Nephron progenitor cell (in vitro differentiated cells): Measurements from ENCODE around the gene CD55.

Experiments
- DNase-seq: peaks from one replicate; pipeline ENCODE4 v3.0.0; 2021
- H3K27ac Mint-ChIP-seq: 2 replicates; pipeline ENCODE4 v1.8.0; 2021; ENCODE audit warnings: mild to moderate bottlenecking, moderate library complexity, mixed read lengths
- H3K27me3 Mint-ChIP-seq: 2 replicates; pipeline ENCODE4 v1.8.0; 2021; ENCODE audit warnings: mild to moderate bottlenecking, low read depth, mixed read lengths; ENCODE audit not compliant: poor library complexity
- H3K36me3 Mint-ChIP-seq: 2 replicates; pipeline ENCODE4 v1.8.0; 2021; ENCODE audit warnings: low read depth, mixed read lengths
- H3K4me1 Mint-ChIP-seq: 2 replicates; pipeline ENCODE4 v1.8.0; 2021; ENCODE audit warnings: mixed read lengths
- H3K4me3 Mint-ChIP-seq: 2 replicates; pipeline ENCODE4 v1.8.0; 2021; ENCODE audit warnings: mild to moderate bottlenecking, moderate library complexity, mixed read lengths
- H3K9me3 Mint-ChIP-seq: 2 replicates; pipeline ENCODE4 v1.8.0; 2021; ENCODE audit warnings: mild to moderate bottlenecking, moderate library complexity, mixed read lengths
- TF ChIP-seq, protein P1 (sequence below): fragments of 200-600 bp; sonication (generic); IDR thresholded peaks from 2 replicates; pipeline ENCODE4 v1.5.0; 2021; ENCODE audit warnings: antibody characterized with exemption

Gene CD55

GRCh38 chr1:207312604-207312920 lies 8.9 kb upstream of the CD55 start:
- H3K27ac Mint-ChIP-seq: no peak overlapping the region
- no peak for DNase-seq
- no peaks in the 10 kb centered on the region for H3K4me1 Mint-ChIP-seq
- peaks cover 7% of the 10 kb centered on the region for H3K27me3 Mint-ChIP-seq
- no peaks in the 10 kb centered on the region for H3K36me3 Mint-ChIP-seq
- no peak overlapping the region for H3K4me3 Mint-ChIP-seq
- TF ChIP-seq, protein P1, sequence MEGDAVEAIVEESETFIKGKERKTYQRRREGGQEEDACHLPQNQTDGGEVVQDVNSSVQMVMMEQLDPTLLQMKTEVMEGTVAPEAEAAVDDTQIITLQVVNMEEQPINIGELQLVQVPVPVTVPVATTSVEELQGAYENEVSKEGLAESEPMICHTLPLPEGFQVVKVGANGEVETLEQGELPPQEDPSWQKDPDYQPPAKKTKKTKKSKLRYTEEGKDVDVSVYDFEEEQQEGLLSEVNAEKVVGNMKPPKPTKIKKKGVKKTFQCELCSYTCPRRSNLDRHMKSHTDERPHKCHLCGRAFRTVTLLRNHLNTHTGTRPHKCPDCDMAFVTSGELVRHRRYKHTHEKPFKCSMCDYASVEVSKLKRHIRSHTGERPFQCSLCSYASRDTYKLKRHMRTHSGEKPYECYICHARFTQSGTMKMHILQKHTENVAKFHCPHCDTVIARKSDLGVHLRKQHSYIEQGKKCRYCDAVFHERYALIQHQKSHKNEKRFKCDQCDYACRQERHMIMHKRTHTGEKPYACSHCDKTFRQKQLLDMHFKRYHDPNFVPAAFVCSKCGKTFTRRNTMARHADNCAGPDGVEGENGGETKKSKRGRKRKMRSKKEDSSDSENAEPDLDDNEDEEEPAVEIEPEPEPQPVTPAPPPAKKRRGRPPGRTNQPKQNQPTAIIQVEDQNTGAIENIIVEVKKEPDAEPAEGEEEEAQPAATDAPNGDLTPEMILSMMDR: no peak
- H3K9me3 Mint-ChIP-seq: no peaks in the 10 kb centered on the region

- Mint-ChIP-seq H3K4me1 (no peaks in the 10 kb centered on the region), H3K36me3 (no peaks in the 10 kb centered on the region), H3K9me3 (no peaks in the 10 kb centered on the region), H3K27me3 (peaks cover 7% of the 10 kb centered on the region), H3K27ac (no peak overlapping the region), H3K4me3 (no peak overlapping the region)
- TF ChIP-seq, protein P1: no peak
- DNase-seq: no peak
These were observed 8.3 kb upstream of the CD55 start for GRCh38 chr1:207313131-207313530.

GRCh38 chr1:207314816-207315215 lies 6.7 kb upstream of the CD55 start:
- DNase-seq: no peak
- Mint-ChIP-seq H3K4me3 (no peak overlapping the region), H3K27me3 (peaks cover 12% of the 10 kb centered on the region), H3K27ac (no peak overlapping the region), H3K36me3 (no peaks in the 10 kb centered on the region), H3K4me1 (no peaks in the 10 kb centered on the region), H3K9me3 (no peaks in the 10 kb centered on the region)
- TF ChIP-seq, protein P1: no peak

GRCh38 chr1:207315435-207315834 lies 6.0 kb upstream of the CD55 start:
- Mint-ChIP-seq H3K36me3 (no peaks in the 10 kb centered on the region), H3K27ac (no peak overlapping the region), H3K4me1 (no peaks in the 10 kb centered on the region), H3K9me3 (no peaks in the 10 kb centered on the region), H3K27me3 (peaks cover 17% of the 10 kb centered on the region), H3K4me3 (no peak overlapping the region)
- no peak for DNase-seq
- TF ChIP-seq, protein P1: no peak

GRCh38 chr1:207316141-207316540 lies 5.3 kb upstream of the CD55 start:
- Mint-ChIP-seq H3K36me3 (no peaks in the 10 kb centered on the region), H3K4me1 (peaks cover 4% of the 10 kb centered on the region), H3K4me3 (no peak overlapping the region), H3K9me3 (no peaks in the 10 kb centered on the region), H3K27me3 (peaks cover 20% of the 10 kb centered on the region), H3K27ac (no peak overlapping the region)
- DNase-seq: no peak
- TF ChIP-seq, protein P1: no peak

GRCh38 chr1:207316622-207317391 lies 4.7 kb upstream of the CD55 start:
- Mint-ChIP-seq H3K27me3 (peaks cover 22% of the 10 kb centered on the region), H3K4me3 (no peak overlapping the region), H3K27ac (no peak overlapping the region), H3K36me3 (no peaks in the 10 kb centered on the region), H3K4me1 (peaks cover 6% of the 10 kb centered on the region), H3K9me3 (no peaks in the 10 kb centered on the region)
- DNase-seq: no peak
- TF ChIP-seq, protein P1: no peak
